Ecto neural progenitor cell (in vitro differentiated cells): ENCODE results near the gene PLXNA2.

ENCODE experiments used
- DNase-seq: peaks from one replicate; pipeline ENCODE4 v3.0.0-alpha.2; 2018; ENCODE audit warnings: low spot score

The PLXNA2 gene, protein sequence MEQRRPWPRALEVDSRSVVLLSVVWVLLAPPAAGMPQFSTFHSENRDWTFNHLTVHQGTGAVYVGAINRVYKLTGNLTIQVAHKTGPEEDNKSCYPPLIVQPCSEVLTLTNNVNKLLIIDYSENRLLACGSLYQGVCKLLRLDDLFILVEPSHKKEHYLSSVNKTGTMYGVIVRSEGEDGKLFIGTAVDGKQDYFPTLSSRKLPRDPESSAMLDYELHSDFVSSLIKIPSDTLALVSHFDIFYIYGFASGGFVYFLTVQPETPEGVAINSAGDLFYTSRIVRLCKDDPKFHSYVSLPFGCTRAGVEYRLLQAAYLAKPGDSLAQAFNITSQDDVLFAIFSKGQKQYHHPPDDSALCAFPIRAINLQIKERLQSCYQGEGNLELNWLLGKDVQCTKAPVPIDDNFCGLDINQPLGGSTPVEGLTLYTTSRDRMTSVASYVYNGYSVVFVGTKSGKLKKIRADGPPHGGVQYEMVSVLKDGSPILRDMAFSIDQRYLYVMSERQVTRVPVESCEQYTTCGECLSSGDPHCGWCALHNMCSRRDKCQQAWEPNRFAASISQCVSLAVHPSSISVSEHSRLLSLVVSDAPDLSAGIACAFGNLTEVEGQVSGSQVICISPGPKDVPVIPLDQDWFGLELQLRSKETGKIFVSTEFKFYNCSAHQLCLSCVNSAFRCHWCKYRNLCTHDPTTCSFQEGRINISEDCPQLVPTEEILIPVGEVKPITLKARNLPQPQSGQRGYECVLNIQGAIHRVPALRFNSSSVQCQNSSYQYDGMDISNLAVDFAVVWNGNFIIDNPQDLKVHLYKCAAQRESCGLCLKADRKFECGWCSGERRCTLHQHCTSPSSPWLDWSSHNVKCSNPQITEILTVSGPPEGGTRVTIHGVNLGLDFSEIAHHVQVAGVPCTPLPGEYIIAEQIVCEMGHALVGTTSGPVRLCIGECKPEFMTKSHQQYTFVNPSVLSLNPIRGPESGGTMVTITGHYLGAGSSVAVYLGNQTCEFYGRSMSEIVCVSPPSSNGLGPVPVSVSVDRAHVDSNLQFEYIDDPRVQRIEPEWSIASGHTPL (N-terminal part only)

DNA sequence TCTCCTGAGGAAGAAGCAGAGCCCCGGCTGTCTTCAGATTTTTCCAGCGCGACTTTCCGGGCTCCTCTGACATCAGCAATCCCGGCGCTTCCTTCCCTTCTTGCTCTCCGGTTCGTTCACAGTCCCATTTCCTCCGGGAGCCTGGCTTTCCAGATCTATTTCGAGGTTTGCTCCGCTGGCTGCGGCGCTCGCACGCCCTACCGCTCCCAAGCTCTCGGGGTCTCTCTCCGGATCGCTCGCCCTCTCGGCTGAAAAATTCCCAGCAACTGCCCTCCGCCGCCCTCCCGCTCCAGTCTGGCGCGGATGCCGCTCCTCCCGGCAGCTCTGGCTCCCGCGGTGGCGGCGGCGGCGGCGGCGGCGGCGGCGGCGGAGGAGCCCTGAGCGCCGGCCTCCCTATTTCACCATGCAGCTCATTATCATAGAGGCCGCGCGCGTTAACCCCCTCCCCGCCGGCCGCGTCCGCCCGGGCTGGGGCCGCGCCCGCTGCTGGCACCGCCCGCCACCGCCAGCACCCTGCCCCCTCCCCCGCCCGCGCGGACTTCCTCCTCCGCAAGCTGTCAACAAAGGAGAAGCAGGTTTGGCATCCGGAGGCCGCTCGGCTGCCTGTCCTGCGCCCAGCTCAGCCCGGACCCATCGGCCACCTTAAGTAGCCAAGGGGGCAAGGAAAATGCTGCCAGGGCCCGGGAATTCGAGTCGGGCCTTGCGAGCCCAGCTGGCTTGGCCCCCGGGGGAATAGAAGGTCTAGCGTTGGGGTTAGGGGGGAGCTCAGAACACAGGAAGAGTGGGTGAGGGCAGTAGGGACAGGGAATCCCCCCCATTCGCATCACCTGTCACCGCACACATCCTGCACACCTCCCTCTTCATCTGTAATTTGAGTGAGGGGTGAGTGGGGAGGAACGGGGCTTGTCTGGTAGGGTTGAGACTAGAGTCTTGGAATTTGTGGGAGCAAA, at the start of gene PLXNA2:
PLXNA2 (minus strand) TSS at position 418 of the 950 bp plus-strand sequence. CDS start 26,462 bp downstream, outside the sequence.
- peak; percentile 87 for DNase-seq

DNA sequence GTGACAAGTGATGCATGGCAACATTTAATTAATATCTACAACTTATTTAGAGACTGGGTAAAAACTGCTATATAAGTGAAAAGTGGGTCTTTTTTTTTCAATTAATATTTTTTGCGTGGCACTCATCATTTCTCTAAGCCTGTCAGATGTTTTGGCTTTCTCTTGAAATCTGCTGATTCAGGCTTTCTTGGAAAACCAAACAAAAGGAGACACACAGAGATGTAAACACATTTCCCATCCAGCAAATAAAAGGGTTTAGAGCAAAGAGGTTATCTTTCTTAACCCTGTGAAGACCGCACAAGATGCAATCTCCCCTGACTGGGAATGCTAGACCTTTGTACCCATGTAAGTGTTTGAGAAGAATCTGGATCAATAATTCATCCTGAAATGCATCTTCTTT, 48.7 kb upstream of the PLXNA2 start:
- DNase-seq: no peak

- no peak for DNase-seq
Observed at GRCh38 chr1:208291923-208292711, 47.9 kb upstream of the PLXNA2 start.

GRCh38 chr1:208291129-208291528, 46.9 kb upstream of the PLXNA2 start:
- DNase-seq: no peak

DNA sequence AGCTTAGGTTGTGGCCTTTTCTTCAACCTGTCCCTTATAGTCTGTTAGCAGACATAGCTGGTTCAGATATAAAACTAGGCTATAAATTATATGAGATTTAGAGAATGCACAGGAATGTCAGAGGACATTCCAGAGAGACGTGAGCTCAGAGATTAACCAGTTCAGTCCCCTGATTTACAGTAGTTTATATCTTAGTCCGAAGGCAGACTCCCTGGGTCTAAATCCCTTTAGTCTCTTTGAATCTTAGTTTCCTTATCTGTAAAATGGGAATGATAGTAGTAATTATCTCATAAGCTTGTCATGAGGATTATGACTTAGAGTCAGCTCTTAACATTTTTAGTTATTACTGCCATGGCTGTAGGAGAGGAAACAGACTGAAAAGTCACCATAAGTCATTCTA, 45.5 kb upstream of the PLXNA2 start:
- DNase-seq: no peak

DNA sequence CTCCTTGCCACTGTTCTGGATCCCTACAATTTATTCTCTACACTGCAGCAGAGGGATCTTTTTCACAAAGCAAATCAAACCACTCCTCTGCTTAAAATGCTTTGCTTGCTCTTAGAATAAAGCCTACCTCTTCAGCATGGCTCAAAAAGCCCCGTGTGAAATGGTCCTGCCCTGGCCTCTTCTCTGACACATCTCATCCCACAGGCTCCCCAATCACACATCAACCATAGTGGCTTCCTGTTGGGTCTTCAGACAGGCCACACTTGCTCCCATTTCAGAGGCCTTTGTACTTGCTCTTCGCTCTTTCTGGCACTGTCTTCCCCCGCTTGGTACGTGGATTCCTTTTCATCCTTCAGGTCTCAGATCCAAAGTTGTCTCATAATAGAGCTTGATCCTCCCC, 44.3 kb upstream of the PLXNA2 start:
- DNase-seq: no peak

- DNase-seq: no peak
Observed at GRCh38 chr1:208280681-208281450, 36.7 kb upstream of the PLXNA2 start.

DNA sequence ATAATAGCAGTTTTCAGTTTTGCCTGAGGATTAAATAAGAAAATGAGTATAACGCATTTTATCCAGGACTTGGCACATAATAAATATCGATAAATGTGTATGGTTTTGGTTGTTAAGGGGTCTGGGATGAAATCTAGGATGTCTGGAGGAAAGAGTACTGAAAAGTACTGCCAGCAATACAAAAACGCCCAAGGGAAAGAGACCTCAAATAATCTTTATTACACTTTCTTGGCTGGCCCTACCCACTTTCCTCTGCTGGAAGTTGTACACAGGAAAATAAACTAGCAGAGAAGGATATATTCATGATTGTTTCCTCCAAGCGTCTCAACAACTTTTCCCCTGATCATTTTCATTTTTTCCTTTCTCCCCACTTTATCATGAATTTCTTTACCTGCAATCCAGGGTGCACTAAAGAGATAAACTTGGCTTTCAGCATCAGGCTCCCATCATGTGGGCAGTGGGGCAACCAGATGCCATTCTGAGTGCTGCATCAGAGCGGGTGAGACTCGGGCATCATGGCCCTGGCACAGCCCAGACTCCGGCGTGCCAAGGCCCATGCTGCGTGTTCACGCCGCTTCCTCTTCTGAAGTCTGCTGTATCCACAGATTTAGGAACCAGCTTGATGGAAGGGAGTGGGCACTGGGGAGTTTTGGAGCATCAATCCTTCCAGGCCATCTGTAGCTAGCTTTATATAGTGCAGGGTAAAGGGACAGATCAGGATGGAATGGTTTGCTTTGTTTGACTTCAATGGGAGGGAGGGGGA, 35.8 kb upstream of the PLXNA2 start:
- no peak for DNase-seq

- DNase-seq: no peak
Observed at GRCh38 chr1:208278638-208279037, 34.5 kb upstream of the PLXNA2 start.

DNA sequence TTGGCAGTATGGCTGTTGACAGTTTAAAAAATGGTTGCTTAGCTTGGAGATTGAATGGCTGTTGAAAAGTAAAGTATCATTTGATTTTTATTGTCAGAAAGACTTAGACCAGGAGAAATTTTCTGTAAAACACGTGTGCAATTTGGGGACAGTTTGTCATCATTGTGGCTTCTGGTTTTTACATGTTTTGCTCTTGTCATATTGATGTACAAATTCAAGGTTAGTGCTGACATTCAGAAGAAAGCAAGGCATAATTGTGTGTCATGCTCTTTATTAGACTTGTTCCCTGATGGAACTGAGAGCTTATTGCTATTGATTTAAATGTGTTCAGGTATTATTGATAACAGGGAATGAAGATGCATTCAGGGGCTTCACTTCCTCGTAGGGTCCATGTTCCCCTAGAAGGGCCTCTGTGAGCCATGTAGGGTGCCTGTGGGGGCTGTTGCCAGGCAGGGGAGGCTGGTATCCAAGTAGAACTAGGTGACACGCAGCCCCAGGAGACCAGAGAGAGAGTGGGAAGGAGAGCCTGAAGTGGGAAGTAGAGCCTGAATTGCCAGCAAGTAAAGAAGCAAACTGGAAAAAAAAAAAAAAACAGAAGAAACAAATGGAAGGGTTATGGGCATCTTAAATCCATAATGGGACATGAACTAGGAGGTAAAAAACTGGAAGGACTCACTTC, 32.7 kb upstream of the PLXNA2 start:
- no peak for DNase-seq

DNA sequence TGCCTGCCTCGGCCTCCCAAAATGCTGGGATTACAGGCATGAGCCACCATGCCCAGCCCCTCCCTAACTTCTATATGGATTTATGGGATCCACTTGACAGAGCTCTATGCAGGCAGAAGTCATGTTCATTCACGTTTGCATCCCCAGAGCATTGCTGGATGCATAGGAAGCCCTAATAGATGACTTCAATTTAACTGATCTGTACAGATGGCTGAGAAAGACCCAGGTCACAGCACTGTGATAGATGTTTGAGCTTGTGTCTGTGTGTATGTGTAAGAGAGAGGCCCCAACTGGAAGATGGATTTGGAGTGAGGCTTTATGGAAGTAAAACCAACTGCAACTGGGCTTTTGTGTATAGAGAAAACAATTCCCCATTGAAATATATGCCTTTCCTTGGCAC, 30.9 kb upstream of the PLXNA2 start:
- DNase-seq: no peak

DNA sequence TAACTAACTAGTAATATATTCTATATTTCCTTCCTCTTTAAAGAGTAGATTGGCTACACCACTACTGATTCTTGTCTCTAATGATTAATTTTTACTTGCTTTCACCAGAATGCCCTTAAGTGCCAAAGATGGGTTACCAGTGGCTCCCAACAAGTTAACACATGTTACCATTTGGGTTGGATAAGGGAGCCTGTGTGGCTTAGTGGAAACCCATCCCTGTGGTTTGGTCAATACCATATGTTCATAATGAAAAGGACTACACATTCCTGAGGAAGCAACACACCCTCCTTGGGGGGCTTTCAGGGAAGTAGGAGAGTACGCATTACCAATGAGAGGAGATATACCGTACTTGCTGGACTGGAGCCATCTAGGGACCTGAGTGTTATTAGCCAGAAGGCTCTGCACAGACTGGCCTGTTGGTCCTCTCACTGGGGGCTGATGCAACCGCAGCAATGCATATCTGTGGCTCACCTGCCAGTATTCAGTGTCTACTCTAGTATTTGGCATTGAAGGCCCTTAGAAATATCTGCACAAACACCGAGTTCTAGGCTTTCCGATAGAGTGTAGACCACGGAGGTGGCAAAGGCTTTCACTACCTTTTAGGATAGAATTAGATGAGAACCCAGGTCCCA, 29.3 kb upstream of the PLXNA2 start:
- no peak for DNase-seq

GRCh38 chr1:208272713-208273112, 28.5 kb upstream of the PLXNA2 start:
- DNase-seq: no peak

DNA sequence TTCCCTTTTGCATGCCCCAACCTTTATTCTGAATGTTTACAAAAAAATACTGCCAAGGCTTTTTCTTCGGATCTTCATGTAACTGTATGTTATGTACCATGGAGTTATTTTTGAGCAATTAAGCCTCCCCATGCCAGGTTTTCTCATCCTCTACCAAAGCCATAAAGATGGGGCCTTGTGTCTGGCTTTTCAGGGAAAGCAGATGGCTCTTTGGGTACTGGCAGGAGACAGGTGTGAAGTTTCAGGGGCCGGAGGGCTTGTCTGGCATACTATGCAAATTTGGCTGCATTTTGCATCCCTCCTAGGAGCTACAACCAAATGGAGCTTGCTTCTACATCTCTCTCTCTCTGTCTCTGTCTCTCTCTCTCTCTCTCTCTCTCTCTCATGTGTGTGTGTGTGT, 28.1 kb upstream of the PLXNA2 start:
- no peak for DNase-seq

- no peak for DNase-seq
Observed at GRCh38 chr1:208271236-208271635, 27.1 kb upstream of the PLXNA2 start.

GRCh38 chr1:208270651-208271141, 26.5 kb upstream of the PLXNA2 start:
- DNase-seq: no peak

DNA sequence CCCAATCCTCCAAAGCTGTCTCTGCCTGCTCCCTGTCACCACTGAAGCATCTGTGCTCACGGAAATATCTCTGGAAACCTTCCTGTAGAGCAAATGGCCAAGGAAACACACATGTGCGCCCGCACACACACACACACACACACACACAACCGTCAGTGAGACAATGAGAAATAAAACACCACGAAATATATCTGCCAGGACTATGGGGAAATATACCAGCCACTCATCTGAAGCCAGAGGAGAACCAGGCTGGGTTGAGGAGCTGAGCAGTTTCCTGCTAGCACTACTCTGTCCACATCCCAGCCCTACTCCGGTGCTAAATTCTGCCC, 25.1 kb upstream of the PLXNA2 start:
- DNase-seq: no peak
